Loucy (cell line): ENCODE data around the gene C2CD4D.

ENCODE experiments used
- CTCF ChIP-seq: fragments of 200-600 bp; sonication (generic); conservative IDR thresholded peaks from 2 replicates; pipeline ENCODE4 v1.5.1; 2014; ENCODE audit warnings: mild to moderate bottlenecking, antibody characterized with exemption, low read length
- EZH2phosphoT487 ChIP-seq: fragments of 200-600 bp; IDR thresholded peaks from 2 replicates; pipeline ENCODE4 v1.6.1; 2018; ENCODE audit warnings: antibody characterized with exemption, mild to moderate bottlenecking, moderate library complexity, borderline replicate concordance

GRCh38 chr1:151864411-151864810 is 24.8 kb upstream of the C2CD4D start:
- TF ChIP-seq EZH2phosphoT487: no peak
- TF ChIP-seq CTCF: no peak
